OCI-M2 (cell line): Measurements from ENCODE around the gene C10orf143.

ENCODE experiments used
- DNase-seq: peaks from one replicate; lab custom pipeline; 2025; ENCODE audit not compliant: unreplicated experiment; lab: John Stamatoyannopoulos, UW

Gene C10orf143

DNA sequence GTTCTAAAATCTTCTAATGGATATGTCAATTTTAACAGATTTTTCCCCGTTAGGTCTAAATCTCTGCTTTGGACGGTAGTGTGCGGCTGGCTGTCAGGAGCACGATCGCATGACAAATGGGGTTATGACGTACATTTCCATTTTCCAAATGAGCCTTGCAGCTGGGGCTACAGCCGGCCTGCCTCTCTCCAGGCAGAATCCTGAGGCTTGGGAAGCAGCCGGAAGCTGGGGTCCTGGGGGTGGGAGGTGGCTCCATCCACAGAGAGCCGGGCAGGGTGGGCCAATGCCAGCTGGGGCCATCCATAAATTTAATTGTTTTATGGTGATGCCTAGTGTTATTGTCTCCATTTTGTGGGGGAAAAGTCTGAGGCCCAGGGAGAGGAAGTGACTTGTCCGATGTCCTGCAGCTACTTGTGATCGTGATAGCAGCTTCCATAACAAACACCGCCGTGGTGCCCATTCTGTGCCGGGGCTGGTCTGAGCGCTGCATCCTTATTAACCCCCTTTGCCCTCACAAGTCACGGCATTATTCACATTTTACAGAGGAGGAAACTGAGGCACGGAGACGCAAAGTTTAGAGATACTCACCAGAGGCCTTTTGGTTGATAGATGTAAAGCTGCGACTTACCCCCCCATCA lies 93.5 kb downstream of the C10orf143 start:
- DNase-seq, result no peak

DNA sequence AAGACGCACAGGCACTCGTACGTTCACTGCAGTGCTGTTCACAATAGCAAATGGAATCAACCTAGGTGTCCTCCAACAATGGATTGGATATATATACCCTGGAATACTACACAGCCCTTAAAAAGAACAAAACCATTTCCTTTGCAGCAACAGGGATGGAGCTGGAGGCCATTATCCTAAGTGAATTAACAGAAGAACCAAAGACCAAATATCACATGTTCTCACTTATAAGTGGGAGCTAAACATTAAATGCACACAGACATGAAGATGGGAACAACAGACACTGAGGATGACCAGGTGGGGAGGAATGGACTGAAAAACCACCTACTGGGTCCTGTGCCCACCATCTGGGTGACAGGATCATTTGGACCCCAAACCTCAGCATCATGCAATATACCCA lies 94.5 kb downstream of the C10orf143 start:
- DNase-seq, result no peak

DNA sequence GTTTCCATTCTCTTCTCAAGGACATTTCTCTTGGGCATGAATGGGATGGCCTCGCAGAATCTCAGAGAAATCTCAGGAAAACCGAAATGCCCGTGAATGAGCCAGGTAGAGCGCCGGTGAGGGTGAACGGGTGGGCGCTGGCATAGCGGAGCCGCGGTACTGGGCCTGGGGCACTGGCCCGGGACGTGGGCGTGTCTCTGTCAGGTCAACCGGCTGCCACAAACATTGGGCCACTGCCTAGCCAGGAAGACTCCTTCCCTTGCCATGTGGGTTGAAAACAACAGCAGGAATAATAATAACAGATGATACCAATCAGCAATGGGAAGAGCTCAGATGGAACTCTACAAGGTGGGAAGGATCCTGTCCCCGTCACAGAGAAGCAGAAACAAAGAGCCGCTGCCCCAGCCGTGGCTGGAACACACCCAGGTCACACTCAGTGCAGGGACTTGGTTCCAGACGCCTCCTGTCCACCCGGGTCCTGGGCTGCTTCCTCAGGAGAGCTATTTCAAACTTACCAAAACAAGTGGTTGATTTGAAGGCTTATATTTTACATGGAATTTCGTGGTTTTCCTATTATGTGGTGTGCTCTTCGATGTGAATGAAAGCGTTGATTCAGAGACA lies 95.4 kb downstream of the C10orf143 start:
- no peak for DNase-seq

DNA sequence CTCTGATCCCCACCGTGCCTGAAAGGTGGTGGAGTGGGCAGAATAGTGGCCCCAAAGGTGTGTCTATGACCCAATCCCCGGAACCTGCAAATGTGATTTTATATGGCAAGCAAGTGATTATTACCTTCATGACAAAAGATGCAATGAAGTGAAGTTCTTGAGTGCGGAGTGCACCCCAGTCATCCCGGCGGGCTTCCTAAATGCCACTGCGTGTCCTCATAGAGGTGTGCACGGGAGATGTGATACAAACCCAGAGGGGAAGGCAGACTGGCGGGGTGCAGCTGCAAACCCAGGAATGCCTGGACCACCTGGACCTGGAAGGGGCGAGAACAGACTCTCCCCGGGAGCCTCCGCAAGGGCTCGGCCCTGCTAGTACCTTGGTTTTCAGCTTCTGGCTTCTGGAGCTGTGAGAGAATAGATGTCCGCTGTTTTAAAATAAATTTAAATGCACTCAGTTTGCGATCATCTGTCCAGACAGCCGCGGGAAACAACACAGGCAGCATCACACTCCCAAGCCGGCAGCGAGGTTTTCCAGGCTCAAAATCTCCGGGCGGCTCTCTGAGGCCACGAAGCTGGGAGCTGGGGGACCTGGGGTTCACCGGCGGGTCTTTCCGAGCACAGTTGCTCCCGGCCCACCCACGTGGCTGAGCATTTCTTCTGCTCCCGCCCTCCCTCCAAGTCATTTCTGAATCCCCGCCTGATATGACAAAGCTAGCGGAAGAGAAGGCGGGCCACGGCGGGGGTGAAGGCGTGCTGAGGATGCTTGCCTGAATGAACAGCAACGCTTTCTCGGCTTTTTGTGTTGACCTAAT lies 96.2 kb downstream of the C10orf143 start:
- no peak for DNase-seq
